SK-N-SH (cell line): Measurements from ENCODE around the gene IKBKE.

Experiments
- CHD2 ChIP-seq: fragments of 150-350 bp; IDR thresholded peaks from 2 replicates; pipeline ENCODE4 v1.6.1; 2018; ENCODE audit warnings: low read length; ENCODE audit not compliant: partially characterized antibody
- EP300 ChIP-seq, 2 experiments: IDR thresholded peaks; 2 replicates each; pipeline versions ENCODE4 v1.4.0 to v1.6.1; 2012; ENCODE audit warnings: borderline replicate concordance in 1 of 2, low read depth in 1 of 2, low read length in 1 of 2
- EZH2phosphoT487 ChIP-seq: fragments of 200-600 bp; sonication (generic); IDR thresholded peaks from 2 replicates; pipeline ENCODE4 v1.6.1; 2017; ENCODE audit warnings: low read depth, mixed run types, mild to moderate bottlenecking, antibody characterized with exemption, moderate library complexity, borderline replicate concordance
- TAF1 ChIP-seq: IDR thresholded peaks from 2 replicates; pipeline ENCODE4 v1.6.1; 2012; ENCODE audit warnings: low read depth, mild to moderate bottlenecking, low read length, moderate library complexity, borderline replicate concordance
- TCF12 ChIP-seq: IDR thresholded peaks from 2 replicates; pipeline ENCODE4 v1.4.0; 2012
- YY1 ChIP-seq: IDR thresholded peaks from 2 replicates; pipeline ENCODE4 v1.4.0; 2012; ENCODE audit warnings: low read depth, mild to moderate bottlenecking
- TF ChIP-seq, protein P1 (sequence below): fragments of 200-600 bp; sonication (generic); IDR thresholded peaks from 2 replicates; pipeline ENCODE4 v1.6.1; 2017; ENCODE audit warnings: antibody characterized with exemption, mild to moderate bottlenecking, moderate library complexity
- TF ChIP-seq, protein P2 (sequence below): IDR thresholded peaks from 2 replicates; pipeline ENCODE4 v1.4.0; 2012; ENCODE audit warnings: low read depth, borderline replicate concordance
- TF ChIP-seq, protein P3 (sequence below): IDR thresholded peaks from 2 replicates; pipeline ENCODE4 v1.4.0; 2012; ENCODE audit warnings: low read depth

DNA sequence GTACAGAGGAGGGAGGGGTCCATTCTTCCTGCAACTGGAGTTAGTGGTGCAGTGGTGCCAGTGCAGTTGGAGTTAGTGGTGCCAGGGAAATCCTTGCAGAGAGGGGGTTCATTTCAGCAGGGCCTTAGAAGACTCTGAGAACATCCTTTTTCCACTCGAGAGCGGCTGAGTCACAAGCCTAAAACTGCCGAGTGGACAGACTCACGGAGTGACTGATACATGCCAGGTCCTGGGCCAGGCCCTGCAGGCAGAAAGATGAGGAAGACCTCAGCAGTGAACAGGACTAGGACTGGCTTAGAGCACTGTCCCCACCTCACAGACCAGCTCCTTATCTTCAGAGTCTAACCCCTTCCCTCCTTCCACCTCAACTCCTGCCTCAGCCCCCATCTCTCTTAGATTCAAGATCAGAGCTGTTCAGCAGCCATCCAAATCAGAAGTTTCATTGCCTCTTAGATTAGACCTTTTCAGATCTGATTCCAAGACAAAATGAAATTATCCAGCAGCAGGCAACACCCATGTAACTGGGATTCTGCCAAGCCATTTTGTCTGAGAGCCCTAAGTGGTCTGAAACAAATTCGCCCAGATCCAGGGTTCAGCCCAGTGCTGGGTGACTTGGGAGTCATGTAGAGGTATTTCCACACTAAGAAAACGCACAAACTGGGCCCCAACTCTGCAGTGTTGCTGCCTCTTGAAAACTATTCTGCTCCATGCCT lies 12.7 kb upstream of the IKBKE start:
- TF ChIP-seq, protein P1, sequence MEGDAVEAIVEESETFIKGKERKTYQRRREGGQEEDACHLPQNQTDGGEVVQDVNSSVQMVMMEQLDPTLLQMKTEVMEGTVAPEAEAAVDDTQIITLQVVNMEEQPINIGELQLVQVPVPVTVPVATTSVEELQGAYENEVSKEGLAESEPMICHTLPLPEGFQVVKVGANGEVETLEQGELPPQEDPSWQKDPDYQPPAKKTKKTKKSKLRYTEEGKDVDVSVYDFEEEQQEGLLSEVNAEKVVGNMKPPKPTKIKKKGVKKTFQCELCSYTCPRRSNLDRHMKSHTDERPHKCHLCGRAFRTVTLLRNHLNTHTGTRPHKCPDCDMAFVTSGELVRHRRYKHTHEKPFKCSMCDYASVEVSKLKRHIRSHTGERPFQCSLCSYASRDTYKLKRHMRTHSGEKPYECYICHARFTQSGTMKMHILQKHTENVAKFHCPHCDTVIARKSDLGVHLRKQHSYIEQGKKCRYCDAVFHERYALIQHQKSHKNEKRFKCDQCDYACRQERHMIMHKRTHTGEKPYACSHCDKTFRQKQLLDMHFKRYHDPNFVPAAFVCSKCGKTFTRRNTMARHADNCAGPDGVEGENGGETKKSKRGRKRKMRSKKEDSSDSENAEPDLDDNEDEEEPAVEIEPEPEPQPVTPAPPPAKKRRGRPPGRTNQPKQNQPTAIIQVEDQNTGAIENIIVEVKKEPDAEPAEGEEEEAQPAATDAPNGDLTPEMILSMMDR, result no peak
- no peak for TF ChIP-seq EP300 (IDR thresholded peaks at IDR 0.05; ENCODE audit: borderline replicate concordance in 1 of 2, low read depth in 1 of 2, low read length in 1 of 2)
- TF ChIP-seq YY1, result no peak
- TF ChIP-seq TAF1, result no peak
- TF ChIP-seq, protein P2, sequence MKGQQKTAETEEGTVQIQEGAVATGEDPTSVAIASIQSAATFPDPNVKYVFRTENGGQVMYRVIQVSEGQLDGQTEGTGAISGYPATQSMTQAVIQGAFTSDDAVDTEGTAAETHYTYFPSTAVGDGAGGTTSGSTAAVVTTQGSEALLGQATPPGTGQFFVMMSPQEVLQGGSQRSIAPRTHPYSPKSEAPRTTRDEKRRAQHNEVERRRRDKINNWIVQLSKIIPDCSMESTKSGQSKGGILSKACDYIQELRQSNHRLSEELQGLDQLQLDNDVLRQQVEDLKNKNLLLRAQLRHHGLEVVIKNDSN, result no peak
- no peak for TF ChIP-seq EZH2phosphoT487
- TF ChIP-seq CHD2, result no peak
- TF ChIP-seq TCF12, result no peak
- TF ChIP-seq, protein P3, sequence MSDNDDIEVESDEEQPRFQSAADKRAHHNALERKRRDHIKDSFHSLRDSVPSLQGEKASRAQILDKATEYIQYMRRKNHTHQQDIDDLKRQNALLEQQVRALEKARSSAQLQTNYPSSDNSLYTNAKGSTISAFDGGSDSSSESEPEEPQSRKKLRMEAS, result no peak
